Measurements from ENCODE around the gene DKK1. TPM values are rescaled to one million over a fixed set of nuclear protein-coding genes. Genes with fewer than 3 reads are reported as not detected.

DKK1 gene
- total and polyA plus RNA-seq, 4 donors = 3.5 to 8.6 (median 7.6) TPM

DNA sequence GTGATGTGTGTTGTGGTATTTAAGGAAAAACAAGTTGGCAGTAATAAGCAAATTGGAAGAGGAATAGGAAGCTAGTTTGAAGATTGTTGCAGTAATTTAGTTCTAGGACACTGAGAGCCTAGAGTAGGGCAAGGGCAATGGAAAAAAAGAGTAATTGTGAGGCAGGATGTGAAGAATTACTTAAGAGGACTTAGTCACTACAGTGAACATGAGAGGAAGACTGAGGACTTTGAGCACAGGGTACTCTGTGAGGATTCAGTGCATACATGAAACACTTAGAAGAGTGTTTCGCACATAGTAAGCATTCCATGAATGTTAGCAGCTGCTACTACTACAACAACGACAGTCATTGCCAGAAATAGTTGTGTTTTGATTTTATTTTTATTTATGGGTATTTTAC is 30.9 kb upstream of the DKK1 start:
- no peaks in the 10 kb centered on the region for H3K36me3 ChIP-seq (ENCODE audit: control insufficient read depth, insufficient read depth, low read length)
- no peak overlapping the region for H3K27ac ChIP-seq (ENCODE audit: low read depth, low read length)
- H3K9me3 ChIP-seq (ENCODE audit: control insufficient read depth, insufficient read depth, low read length) = no peaks in the 10 kb centered on the region
- 100% methylated on average over 1 of the region's 2 CpGs for WGBS (ENCODE audit: insufficient coverage)
- DNase-seq (ENCODE audit: low read depth in 4 of 6, low spot score in 6 of 6) = no peak
- no peaks in the 10 kb centered on the region for H3K27me3 ChIP-seq (ENCODE audit: control insufficient read depth, insufficient read depth, low read length)
- no peak overlapping the region for H3K4me3 ChIP-seq (ENCODE audit: low read depth, low read length)
- H3K4me1 ChIP-seq (ENCODE audit: control insufficient read depth, insufficient read depth, low read length) = no peaks in the 10 kb centered on the region

DNA sequence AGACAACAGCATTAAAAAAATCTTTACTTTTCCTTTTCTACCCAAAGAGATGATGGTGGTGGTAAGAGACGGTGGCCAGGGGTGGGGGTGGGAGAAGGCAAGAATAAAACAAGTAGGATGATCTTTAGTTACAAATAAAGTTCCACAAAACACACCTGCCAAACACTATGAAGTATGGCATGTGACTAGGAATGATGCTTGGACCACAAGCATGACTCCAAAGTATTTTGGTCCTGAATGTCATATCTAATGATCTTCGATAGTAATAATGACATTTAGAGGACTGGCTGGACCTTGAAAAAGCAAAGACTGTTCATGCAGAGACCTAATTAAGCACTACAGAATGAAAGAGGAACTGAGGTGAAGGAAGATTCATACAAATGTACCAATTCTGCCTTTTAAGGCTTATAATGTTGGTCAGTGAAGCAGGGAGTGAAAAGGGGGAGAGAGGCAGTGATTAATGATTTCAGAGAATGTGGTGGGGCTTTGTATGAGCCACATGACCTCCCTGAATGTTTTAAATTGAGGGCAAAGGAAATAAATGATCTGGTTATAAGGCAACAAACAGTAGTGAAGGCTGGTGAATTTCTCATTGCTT is 29.6 kb upstream of the DKK1 start:
- no peaks in the 10 kb centered on the region for H3K36me3 ChIP-seq (ENCODE audit: control insufficient read depth, insufficient read depth, low read length)
- no peak for DNase-seq (ENCODE audit: low read depth in 4 of 6, low spot score in 6 of 6)
- no peaks in the 10 kb centered on the region for H3K4me1 ChIP-seq (ENCODE audit: control insufficient read depth, insufficient read depth, low read length)
- H3K9me3 ChIP-seq (ENCODE audit: control insufficient read depth, insufficient read depth, low read length) = no peaks in the 10 kb centered on the region
- no peak overlapping the region for H3K4me3 ChIP-seq (ENCODE audit: low read depth, low read length)
- WGBS (ENCODE audit: insufficient coverage) = 33% methylated on average over 1 of the region's 2 CpGs
- no peak overlapping the region for H3K27ac ChIP-seq (ENCODE audit: low read depth, low read length)
- no peaks in the 10 kb centered on the region for H3K27me3 ChIP-seq (ENCODE audit: control insufficient read depth, insufficient read depth, low read length)

DNA sequence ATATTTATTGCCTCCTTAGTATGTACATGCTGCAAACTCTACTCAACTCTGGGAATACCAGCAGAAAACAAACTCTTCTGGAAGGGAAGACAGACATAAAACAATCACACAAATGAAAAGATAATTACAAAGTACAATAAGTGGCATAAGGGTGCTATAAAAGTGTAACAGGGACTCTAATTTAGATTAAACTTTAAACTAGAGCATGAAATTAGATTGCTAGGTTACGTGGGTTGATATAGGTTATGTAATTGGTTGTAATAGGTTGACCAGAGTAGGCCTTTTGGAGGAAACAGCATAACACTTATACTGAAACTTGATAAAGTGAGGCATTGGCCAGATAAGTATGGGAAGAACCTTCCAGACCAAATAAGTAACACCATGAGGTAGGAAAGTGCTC is 26.2 kb upstream of the DKK1 start:
- Histone ChIP-seq H3K4me1 (ENCODE audit: control insufficient read depth, insufficient read depth, low read length) (no peaks in the 10 kb centered on the region), H3K36me3 (ENCODE audit: control insufficient read depth, insufficient read depth, low read length) (no peaks in the 10 kb centered on the region), H3K9me3 (ENCODE audit: control insufficient read depth, insufficient read depth, low read length) (no peaks in the 10 kb centered on the region), H3K27me3 (ENCODE audit: control insufficient read depth, insufficient read depth, low read length) (no peaks in the 10 kb centered on the region), H3K27ac (ENCODE audit: low read depth, low read length) (no peak overlapping the region), H3K4me3 (ENCODE audit: low read depth, low read length) (no peak overlapping the region)
- no CpG with 5 or more reads among the region's 1 CpG for WGBS (ENCODE audit: insufficient coverage)
- DNase-seq (ENCODE audit: low read depth in 4 of 6, low spot score in 6 of 6) = no peak

DNA sequence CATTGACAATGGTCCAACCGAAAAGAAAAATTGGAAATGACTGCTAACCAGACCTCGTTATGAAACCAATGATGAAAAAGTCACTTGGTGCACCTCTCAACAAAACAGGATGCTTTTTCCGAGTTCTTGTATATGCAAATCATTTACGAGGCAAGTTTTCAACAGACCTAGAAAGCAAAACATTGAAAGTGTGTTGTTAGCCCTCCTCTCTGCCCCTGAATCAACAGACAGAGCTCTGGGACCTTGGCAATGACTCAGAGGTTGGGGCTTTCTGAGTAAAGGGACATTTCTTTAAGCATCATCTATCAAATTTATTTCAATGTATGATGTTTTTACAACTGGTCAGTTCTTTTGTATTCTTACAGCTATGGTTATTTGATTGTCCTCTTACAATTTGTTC is 16.3 kb upstream of the DKK1 start:
- Histone ChIP-seq H3K4me1 (ENCODE audit: control insufficient read depth, insufficient read depth, low read length) (no peaks in the 10 kb centered on the region), H3K27ac (ENCODE audit: low read depth, low read length) (no peak overlapping the region), H3K4me3 (ENCODE audit: low read depth, low read length) (no peak overlapping the region), H3K27me3 (ENCODE audit: control insufficient read depth, insufficient read depth, low read length) (no peaks in the 10 kb centered on the region), H3K9me3 (ENCODE audit: control insufficient read depth, insufficient read depth, low read length) (no peaks in the 10 kb centered on the region), H3K36me3 (ENCODE audit: control insufficient read depth, insufficient read depth, low read length) (no peaks in the 10 kb centered on the region)
- DNase-seq (ENCODE audit: low read depth in 4 of 6, low spot score in 6 of 6) = no peak
- WGBS (ENCODE audit: insufficient coverage) = 75% methylated on average over 2 of the region's 4 CpGs

DNA sequence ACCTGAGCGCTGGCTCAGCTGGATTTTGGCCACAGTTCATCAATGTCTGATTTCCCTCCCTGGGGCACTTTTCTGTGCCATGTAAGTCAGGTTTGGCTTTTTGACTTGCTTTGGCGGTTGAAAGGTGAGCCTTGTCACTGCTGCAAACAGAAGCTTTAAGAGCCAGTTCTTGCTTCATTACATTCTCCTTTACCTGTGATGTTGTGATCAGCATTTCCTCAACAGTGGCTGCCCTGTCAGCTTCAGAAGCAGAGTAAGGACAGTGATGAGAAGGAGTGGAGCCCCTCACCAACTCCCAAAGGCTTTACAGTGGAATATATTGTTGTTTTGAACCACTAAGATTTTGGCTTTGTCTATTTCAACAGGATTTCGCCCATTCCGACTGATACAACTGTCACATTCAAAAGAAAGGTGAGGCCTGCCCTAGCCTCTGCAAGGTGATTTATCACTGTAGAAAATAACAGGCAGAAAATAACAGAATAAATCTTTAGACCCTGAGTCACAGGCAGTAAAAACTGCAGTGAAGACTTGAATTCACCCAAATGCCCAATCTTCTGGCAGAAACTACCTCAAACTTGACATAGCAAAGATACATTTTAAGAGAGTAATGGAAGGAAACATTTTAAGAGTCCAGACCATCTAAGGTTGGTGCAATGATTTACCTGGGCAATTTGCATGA is 13.3 kb upstream of the DKK1 start:
- H3K36me3 ChIP-seq (ENCODE audit: control insufficient read depth, insufficient read depth, low read length) = no peaks in the 10 kb centered on the region
- no peaks in the 10 kb centered on the region for H3K27me3 ChIP-seq (ENCODE audit: control insufficient read depth, insufficient read depth, low read length)
- H3K9me3 ChIP-seq (ENCODE audit: control insufficient read depth, insufficient read depth, low read length) = no peaks in the 10 kb centered on the region
- 75% methylated on average over 2 of the region's 4 CpGs for WGBS (ENCODE audit: insufficient coverage)
- no peak overlapping the region for H3K27ac ChIP-seq (ENCODE audit: low read depth, low read length)
- DNase-seq (ENCODE audit: low read depth in 4 of 6, low spot score in 6 of 6) = peak in 1 of 6 donors; percentile 39
- H3K4me1 ChIP-seq (ENCODE audit: control insufficient read depth, insufficient read depth, low read length) = no peaks in the 10 kb centered on the region
- no peak overlapping the region for H3K4me3 ChIP-seq (ENCODE audit: low read depth, low read length)

DNA sequence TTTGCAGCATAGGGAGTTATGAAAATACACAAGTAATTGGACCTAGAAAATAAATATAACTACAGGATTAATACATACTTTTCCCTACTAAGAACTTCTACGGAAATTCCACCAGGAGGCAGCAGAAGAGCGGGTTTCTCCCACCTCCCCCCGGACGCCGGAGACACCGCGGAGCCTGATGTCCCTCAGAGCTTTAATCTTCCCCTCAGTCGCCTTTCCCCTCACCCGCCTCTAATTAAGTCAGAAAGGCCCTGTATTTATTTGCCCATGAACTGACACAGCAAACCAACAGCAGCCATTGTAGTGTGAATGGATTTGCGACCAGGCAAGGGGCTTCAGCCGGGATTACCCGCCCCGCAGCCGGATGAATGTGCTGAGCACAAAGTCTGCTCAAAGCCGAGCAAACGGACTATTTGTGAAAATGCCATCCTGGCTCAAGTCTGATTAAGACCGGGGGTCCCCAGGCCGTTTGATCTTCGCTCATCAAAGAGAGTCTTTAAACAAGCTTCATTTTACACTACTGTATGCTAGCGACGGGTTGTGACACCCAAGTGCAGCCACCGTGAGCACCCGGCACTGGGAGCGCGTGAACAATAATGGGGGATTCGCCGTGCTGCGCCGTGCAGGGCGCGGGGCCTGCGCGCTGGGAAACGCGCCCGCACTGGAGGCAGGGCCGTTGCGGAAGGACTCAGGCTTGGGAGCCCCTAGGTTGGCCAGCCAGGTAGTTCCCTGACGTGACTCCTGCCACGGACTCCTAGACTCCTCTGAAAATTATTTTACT is 5.6 kb upstream of the DKK1 start:
- under 1% methylated on average over 34 of the region's 40 CpGs for WGBS (ENCODE audit: insufficient coverage)
- peak in 5 of 6 donors; percentile 54 to 94 (median 82) for DNase-seq (ENCODE audit: low read depth in 4 of 6, low spot score in 6 of 6)
- H3K27ac ChIP-seq (ENCODE audit: low read depth, low read length) = peak overlapping the region; percentile 16
- no peaks in the 10 kb centered on the region for H3K36me3 ChIP-seq (ENCODE audit: control insufficient read depth, insufficient read depth, low read length)
- H3K9me3 ChIP-seq (ENCODE audit: control insufficient read depth, insufficient read depth, low read length) = no peaks in the 10 kb centered on the region
- peak overlapping the region; percentile 61 for H3K4me3 ChIP-seq (ENCODE audit: low read depth, low read length)
- H3K27me3 ChIP-seq (ENCODE audit: control insufficient read depth, insufficient read depth, low read length) = peaks cover 7% of the 10 kb centered on the region
- H3K4me1 ChIP-seq (ENCODE audit: control insufficient read depth, insufficient read depth, low read length) = peaks cover 11% of the 10 kb centered on the region

DNA sequence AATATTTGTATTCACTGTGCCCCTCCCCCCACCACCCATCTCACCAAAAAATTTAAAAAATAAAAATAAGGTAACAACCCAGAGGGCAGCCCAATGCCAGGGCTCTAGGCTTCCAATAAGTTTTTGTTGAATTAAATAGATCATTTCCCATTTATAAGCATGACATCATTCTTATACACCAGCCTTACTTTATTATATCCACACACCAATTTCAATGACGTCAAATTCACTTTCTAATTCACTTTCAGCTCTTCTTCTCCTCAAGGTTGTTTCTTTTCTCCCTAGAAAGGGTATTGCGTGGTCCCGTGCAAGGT is 1.2 kb upstream of the DKK1 start:
- Histone ChIP-seq H3K4me1 (ENCODE audit: control insufficient read depth, insufficient read depth, low read length) (peaks cover 26% of the 10 kb centered on the region), H3K27me3 (ENCODE audit: control insufficient read depth, insufficient read depth, low read length) (peaks cover 21% of the 10 kb centered on the region), H3K27ac (ENCODE audit: low read depth, low read length) (no peak overlapping the region), H3K4me3 (ENCODE audit: low read depth, low read length) (peak overlapping the region; percentile 63), H3K9me3 (ENCODE audit: control insufficient read depth, insufficient read depth, low read length) (no peaks in the 10 kb centered on the region), H3K36me3 (ENCODE audit: control insufficient read depth, insufficient read depth, low read length) (no peaks in the 10 kb centered on the region)
- WGBS (ENCODE audit: insufficient coverage) = 17% methylated on average over 1 of the region's 3 CpGs
- no peak for DNase-seq (ENCODE audit: low read depth in 4 of 6, low spot score in 6 of 6)

DNA sequence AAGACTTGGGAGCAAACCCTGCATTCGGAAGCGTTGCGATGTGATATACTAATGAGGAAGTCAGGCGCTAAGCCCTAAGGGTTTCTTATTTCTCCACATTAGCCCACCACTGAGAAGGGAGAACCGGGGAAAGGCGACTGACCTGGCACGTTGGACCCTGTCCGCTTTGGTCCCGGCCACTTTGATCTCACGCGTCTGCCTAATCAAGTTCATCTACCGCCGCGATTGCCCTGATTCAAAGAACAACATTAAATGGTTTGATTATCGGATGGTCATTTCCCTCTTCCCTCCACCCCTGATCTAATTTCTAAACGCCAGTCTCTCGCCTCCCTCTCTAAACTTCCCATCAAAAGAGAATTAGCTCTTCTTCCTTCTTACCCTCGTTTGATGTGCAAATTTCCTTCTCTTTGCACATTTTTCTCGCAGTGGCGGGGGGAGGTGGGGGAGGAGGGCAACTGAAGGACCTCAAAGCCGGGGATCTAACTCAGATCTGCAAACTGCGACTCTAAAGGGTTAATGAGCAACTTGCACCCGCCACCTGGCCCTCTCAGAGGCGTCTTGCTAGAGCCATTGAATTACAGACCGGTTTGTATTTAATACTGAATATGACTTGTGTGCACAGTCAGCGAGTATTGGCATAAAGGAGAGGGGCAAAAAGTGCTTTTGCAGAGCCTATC is 687 bp upstream of the DKK1 start:
- Histone ChIP-seq H3K4me3 (ENCODE audit: low read depth, low read length) (peak overlapping the region; percentile 63), H3K36me3 (ENCODE audit: control insufficient read depth, insufficient read depth, low read length) (no peaks in the 10 kb centered on the region), H3K4me1 (ENCODE audit: control insufficient read depth, insufficient read depth, low read length) (peaks cover 26% of the 10 kb centered on the region), H3K9me3 (ENCODE audit: control insufficient read depth, insufficient read depth, low read length) (no peaks in the 10 kb centered on the region), H3K27ac (ENCODE audit: low read depth, low read length) (no peak overlapping the region), H3K27me3 (ENCODE audit: control insufficient read depth, insufficient read depth, low read length) (peaks cover 21% of the 10 kb centered on the region)
- peak in 3 of 6 donors; percentile 17 to 46 (median 43) for DNase-seq (ENCODE audit: low read depth in 4 of 6, low spot score in 6 of 6)
- WGBS (ENCODE audit: insufficient coverage) = 0% methylated on average over 15 of the region's 26 CpGs

DNA sequence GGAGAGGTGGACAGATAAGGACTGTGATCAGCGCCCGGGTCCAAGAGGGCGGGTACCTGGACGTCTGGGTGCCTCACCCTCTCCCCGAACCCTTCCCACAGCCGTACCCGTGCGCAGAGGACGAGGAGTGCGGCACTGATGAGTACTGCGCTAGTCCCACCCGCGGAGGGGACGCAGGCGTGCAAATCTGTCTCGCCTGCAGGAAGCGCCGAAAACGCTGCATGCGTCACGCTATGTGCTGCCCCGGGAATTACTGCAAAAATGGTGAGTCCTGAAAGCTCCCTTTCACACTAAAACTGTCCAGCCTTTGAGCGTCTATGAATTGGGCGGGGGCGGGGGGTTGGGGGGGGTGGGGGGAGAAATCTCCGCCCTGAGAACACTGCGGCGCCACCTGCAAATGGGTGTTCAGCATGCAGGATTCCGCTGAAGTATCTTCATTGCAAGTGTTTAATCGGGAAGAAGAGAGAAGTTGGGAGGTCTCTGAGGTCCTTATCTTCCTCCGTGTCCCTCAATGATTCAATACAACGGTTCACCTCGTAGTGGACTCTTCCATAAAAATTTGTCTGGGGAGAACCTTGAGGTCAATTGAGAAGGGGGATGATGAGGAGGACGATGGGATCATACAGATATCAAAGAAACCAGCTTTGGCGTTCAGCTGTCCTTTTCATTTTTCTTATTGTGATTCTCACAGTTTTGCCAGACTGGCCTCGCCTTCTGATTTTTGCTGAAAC is 906 bp downstream of the DKK1 start:
- 9% methylated on average over 21 of the region's 36 CpGs for WGBS (ENCODE audit: insufficient coverage)
- peak overlapping the region; percentile 63 for H3K4me3 ChIP-seq (ENCODE audit: low read depth, low read length)
- no peaks in the 10 kb centered on the region for H3K36me3 ChIP-seq (ENCODE audit: control insufficient read depth, insufficient read depth, low read length)
- no peak overlapping the region for H3K27ac ChIP-seq (ENCODE audit: low read depth, low read length)
- peak in 2 of 6 donors; percentile 39 to 76 for DNase-seq (ENCODE audit: low read depth in 4 of 6, low spot score in 6 of 6)
- H3K9me3 ChIP-seq (ENCODE audit: control insufficient read depth, insufficient read depth, low read length) = no peaks in the 10 kb centered on the region
- peaks cover 21% of the 10 kb centered on the region for H3K27me3 ChIP-seq (ENCODE audit: control insufficient read depth, insufficient read depth, low read length)
- H3K4me1 ChIP-seq (ENCODE audit: control insufficient read depth, insufficient read depth, low read length) = peaks cover 22% of the 10 kb centered on the region

All from spinal cord (tissue), 10 donors.